ENCODE data around the gene FDXACB1. TPM values are rescaled to one million over a fixed set of nuclear protein-coding genes. Genes with fewer than 3 reads are reported as not detected.

The FDXACB1 gene
- total and polyA plus RNA-seq, 4 donors = 0.95 to 2.3 (median 1.3) TPM

DNA sequence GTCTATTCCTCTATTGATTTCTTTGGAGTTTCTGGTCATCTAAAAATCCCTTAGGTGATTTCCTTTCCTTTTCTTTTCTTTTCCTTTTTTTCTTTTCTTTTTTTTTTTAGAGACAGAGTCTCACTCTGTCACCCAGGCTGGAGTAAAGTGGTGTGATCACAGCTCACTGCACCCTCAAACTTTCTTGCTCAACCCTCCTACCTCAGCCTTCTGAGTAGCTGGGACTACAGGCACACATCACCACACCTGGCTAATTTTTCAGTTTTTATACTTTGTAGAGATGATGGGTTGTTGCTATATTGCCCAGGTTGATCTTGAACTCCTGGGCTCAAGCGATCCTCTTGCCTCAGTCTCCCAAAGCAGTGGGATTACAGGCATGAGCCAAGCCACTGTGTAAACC lies 37.8 kb upstream of the FDXACB1 start:
- H3K36me3 ChIP-seq (ENCODE audit: control insufficient read depth in 4 of 4, insufficient read depth in 3 of 4, low read depth in 1 of 4, low read length in 3 of 4) = no peaks in the 10 kb centered on the region
- peaks cover 0 to 22% (median 13%) of the 10 kb centered on the region in 4 donors for H3K4me1 ChIP-seq (ENCODE audit: control insufficient read depth in 4 of 4, insufficient read depth in 4 of 4, low read length in 3 of 4)
- no peak for DNase-seq (ENCODE audit: low spot score)
- H3K9me3 ChIP-seq (ENCODE audit: control insufficient read depth in 4 of 4, low read length in 3 of 4) = no peaks in the 10 kb centered on the region
- no peak overlapping the region for H3K27ac ChIP-seq (ENCODE audit: low read depth in 1 of 2, low read length in 2 of 2)
- H3K27me3 ChIP-seq (ENCODE audit: control insufficient read depth in 4 of 4, insufficient read depth in 4 of 4, low read length in 3 of 4) = no peaks in the 10 kb centered on the region
- TF ChIP-seq FOXA1 (IDR thresholded peaks at IDR 0.05) (no peak), SP1 (IDR thresholded peaks at IDR 0.05) (no peak), HNF4A (conservative IDR thresholded peaks at IDR 0.05) (no peak), GABPA (IDR thresholded peaks at IDR 0.05 in 1 of 2, conservative IDR thresholded peaks at IDR 0.05 in 1 of 2) (no peak), RAD21 (IDR thresholded peaks at IDR 0.05) (no peak), EGR1 (IDR thresholded peaks at IDR 0.05; ENCODE audit: low read depth in 2 of 2) (no peak), FOXA2 (IDR thresholded peaks at IDR 0.05) (no peak), NR2F2 (IDR thresholded peaks at IDR 0.05) (no peak), MAX (IDR thresholded peaks at IDR 0.05) (no peak), JUND (IDR thresholded peaks at IDR 0.05) (no peak)
- TF ChIP-seq, protein P1, sequence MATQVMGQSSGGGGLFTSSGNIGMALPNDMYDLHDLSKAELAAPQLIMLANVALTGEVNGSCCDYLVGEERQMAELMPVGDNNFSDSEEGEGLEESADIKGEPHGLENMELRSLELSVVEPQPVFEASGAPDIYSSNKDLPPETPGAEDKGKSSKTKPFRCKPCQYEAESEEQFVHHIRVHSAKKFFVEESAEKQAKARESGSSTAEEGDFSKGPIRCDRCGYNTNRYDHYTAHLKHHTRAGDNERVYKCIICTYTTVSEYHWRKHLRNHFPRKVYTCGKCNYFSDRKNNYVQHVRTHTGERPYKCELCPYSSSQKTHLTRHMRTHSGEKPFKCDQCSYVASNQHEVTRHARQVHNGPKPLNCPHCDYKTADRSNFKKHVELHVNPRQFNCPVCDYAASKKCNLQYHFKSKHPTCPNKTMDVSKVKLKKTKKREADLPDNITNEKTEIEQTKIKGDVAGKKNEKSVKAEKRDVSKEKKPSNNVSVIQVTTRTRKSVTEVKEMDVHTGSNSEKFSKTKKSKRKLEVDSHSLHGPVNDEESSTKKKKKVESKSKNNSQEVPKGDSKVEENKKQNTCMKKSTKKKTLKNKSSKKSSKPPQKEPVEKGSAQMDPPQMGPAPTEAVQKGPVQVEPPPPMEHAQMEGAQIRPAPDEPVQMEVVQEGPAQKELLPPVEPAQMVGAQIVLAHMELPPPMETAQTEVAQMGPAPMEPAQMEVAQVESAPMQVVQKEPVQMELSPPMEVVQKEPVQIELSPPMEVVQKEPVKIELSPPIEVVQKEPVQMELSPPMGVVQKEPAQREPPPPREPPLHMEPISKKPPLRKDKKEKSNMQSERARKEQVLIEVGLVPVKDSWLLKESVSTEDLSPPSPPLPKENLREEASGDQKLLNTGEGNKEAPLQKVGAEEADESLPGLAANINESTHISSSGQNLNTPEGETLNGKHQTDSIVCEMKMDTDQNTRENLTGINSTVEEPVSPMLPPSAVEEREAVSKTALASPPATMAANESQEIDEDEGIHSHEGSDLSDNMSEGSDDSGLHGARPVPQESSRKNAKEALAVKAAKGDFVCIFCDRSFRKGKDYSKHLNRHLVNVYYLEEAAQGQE (IDR thresholded peaks at IDR 0.05) = no peak
- TF ChIP-seq, protein P2, sequence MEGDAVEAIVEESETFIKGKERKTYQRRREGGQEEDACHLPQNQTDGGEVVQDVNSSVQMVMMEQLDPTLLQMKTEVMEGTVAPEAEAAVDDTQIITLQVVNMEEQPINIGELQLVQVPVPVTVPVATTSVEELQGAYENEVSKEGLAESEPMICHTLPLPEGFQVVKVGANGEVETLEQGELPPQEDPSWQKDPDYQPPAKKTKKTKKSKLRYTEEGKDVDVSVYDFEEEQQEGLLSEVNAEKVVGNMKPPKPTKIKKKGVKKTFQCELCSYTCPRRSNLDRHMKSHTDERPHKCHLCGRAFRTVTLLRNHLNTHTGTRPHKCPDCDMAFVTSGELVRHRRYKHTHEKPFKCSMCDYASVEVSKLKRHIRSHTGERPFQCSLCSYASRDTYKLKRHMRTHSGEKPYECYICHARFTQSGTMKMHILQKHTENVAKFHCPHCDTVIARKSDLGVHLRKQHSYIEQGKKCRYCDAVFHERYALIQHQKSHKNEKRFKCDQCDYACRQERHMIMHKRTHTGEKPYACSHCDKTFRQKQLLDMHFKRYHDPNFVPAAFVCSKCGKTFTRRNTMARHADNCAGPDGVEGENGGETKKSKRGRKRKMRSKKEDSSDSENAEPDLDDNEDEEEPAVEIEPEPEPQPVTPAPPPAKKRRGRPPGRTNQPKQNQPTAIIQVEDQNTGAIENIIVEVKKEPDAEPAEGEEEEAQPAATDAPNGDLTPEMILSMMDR (IDR thresholded peaks at IDR 0.05; ENCODE audit: low read depth, low read length, missing input control) = no peak
- H3K4me3 ChIP-seq (ENCODE audit: low read depth in 1 of 3, low read length in 3 of 3) = no peak overlapping the region
- H3K9ac ChIP-seq (ENCODE audit: low read depth in 1 of 2, low read length in 2 of 2) = no peak overlapping the region
- WGBS = 100% methylated on average over 1 of the region's 1 CpG

- no peak overlapping the region for H3K9ac ChIP-seq (ENCODE audit: low read depth in 1 of 2, low read length in 2 of 2)
- H3K36me3 ChIP-seq (ENCODE audit: control insufficient read depth in 4 of 4, insufficient read depth in 3 of 4, low read depth in 1 of 4, low read length in 3 of 4) = no peaks in the 10 kb centered on the region
- H3K9me3 ChIP-seq (ENCODE audit: control insufficient read depth in 4 of 4, low read length in 3 of 4) = no peaks in the 10 kb centered on the region
- DNase-seq (ENCODE audit: low spot score) = no peak
- no peaks in the 10 kb centered on the region for H3K27me3 ChIP-seq (ENCODE audit: control insufficient read depth in 4 of 4, insufficient read depth in 4 of 4, low read length in 3 of 4)
- TF ChIP-seq GABPA (IDR thresholded peaks at IDR 0.05 in 1 of 2, conservative IDR thresholded peaks at IDR 0.05 in 1 of 2) = no peak
- TF ChIP-seq RXRA (IDR thresholded peaks at IDR 0.05) = peak in 1 of 2 donors; percentile 47
- H3K4me1 ChIP-seq (ENCODE audit: control insufficient read depth in 4 of 4, insufficient read depth in 4 of 4, low read length in 3 of 4) = peaks cover 0 to 14% (median 9%) of the 10 kb centered on the region in 4 donors
- peak overlapping the region; percentile 49 to 74 for H3K27ac ChIP-seq (ENCODE audit: low read depth in 1 of 2, low read length in 2 of 2)
- H3K4me3 ChIP-seq (ENCODE audit: low read depth in 1 of 3, low read length in 3 of 3) = no peak overlapping the region
- 64% methylated on average over 4 of the region's 4 CpGs for WGBS
Observed at GRCh38 chr11:111913997-111914396, 35.0 kb upstream of the FDXACB1 start.

Data from liver (tissue), 9 donors.